ENCODE measurements around the gene SH3RF1. TPM values are rescaled to one million over a fixed set of nuclear protein-coding genes. Genes with fewer than 3 reads are reported as not detected.

The SH3RF1 gene
- total and polyA plus RNA-seq, 8 donors, result 4.0 to 30.6 (median 12.7) TPM

GRCh38 chr4:169312690-169313422 is 42.1 kb upstream of the SH3RF1 start:
- DNase-seq (no peak), ATAC-seq (no peak), FAIRE-seq (no peak)
- WGBS, 2 donors, result 74 to 78% methylated on average over 6 of the region's 6 CpGs
- H3K9me3 ChIP-seq, result no peaks in the 10 kb centered on the region
- intact Hi-C loops (cut with DNase I), result no loop called here
- no peak overlapping the region for H3K4me3 ChIP-seq
- no peaks in the 10 kb centered on the region for H3K27me3 ChIP-seq
- TF ChIP-seq, protein P1, sequence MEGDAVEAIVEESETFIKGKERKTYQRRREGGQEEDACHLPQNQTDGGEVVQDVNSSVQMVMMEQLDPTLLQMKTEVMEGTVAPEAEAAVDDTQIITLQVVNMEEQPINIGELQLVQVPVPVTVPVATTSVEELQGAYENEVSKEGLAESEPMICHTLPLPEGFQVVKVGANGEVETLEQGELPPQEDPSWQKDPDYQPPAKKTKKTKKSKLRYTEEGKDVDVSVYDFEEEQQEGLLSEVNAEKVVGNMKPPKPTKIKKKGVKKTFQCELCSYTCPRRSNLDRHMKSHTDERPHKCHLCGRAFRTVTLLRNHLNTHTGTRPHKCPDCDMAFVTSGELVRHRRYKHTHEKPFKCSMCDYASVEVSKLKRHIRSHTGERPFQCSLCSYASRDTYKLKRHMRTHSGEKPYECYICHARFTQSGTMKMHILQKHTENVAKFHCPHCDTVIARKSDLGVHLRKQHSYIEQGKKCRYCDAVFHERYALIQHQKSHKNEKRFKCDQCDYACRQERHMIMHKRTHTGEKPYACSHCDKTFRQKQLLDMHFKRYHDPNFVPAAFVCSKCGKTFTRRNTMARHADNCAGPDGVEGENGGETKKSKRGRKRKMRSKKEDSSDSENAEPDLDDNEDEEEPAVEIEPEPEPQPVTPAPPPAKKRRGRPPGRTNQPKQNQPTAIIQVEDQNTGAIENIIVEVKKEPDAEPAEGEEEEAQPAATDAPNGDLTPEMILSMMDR (IDR thresholded peaks at IDR 0.05), result no peak
- peaks cover 8 to 23% (median 16%) of the 10 kb centered on the region in 3 donors for H3K4me1 ChIP-seq
- H3K36me3 ChIP-seq, result no peaks in the 10 kb centered on the region
- no peak overlapping the region for H3K27ac ChIP-seq

- TF ChIP-seq, protein P1 (IDR thresholded peaks at IDR 0.05), result peak; percentile 38 to 47 (median 45)
- DNase-seq, result peak in 2 of 6 donors; percentile 31 to 51
- intact Hi-C loops (cut with DNase I), result no loop called here
- Histone ChIP-seq H3K36me3 (no peaks in the 10 kb centered on the region), H3K4me1 (peaks cover 8 to 23% (median 16%) of the 10 kb centered on the region in 3 donors), H3K9me3 (no peaks in the 10 kb centered on the region), H3K27ac (no peak overlapping the region), H3K27me3 (no peaks in the 10 kb centered on the region), H3K4me3 (no peak overlapping the region)
- WGBS, 2 donors, result 63 to 65% methylated on average over 12 of the region's 12 CpGs
- FAIRE-seq, result no peak
- peak; percentile 71 to 77 (median 74) for ATAC-seq
Observed at GRCh38 chr4:169311643-169312365, 41.0 kb upstream of the SH3RF1 start.

DNA sequence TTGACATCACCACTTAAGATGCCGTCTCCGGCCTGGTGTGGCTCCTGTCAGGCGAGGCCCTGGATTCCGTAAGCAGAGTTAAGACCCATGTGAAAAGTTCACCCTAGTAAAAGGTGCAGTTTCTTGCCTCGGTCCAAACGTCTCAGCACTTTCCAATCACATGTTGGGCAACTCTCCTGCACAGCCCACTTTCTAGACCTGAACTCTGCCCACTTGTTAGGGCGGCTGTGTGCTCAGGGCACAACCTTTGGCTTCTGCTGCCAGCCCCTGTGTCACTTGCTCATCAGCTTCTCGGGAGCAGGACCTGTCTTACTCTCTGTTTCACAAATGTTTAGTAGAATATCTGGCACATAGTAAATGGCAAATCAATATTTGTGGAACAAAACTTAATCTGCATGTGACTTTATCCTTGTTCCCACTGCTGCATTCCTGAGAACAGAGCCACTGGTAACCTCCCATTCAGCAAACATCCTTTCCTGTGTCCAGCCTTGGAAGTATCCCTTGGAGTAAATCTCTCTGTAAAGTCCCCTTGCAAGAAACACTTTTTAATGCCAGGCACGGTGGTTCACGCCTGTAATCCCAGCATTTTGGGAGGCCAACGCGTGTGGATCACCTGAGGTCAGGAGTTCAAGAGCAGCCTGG is 38.7 kb upstream of the SH3RF1 start:
- DNase-seq (no peak), ATAC-seq (peak in 1 of 4 donors; percentile 63), FAIRE-seq (no peak)
- Histone ChIP-seq H3K27ac (no peak overlapping the region), H3K27me3 (no peaks in the 10 kb centered on the region), H3K4me3 (no peak overlapping the region), H3K36me3 (no peaks in the 10 kb centered on the region), H3K9me3 (no peaks in the 10 kb centered on the region), H3K4me1 (peaks cover under 1 to 12% (median 10%) of the 10 kb centered on the region in 3 donors)
- intact Hi-C loops (cut with DNase I), result no loop called here
- TF ChIP-seq, protein P1 (IDR thresholded peaks at IDR 0.05), result no peak
- WGBS, 2 donors, result 61% methylated on average over 12 of the region's 12 CpGs

DNA sequence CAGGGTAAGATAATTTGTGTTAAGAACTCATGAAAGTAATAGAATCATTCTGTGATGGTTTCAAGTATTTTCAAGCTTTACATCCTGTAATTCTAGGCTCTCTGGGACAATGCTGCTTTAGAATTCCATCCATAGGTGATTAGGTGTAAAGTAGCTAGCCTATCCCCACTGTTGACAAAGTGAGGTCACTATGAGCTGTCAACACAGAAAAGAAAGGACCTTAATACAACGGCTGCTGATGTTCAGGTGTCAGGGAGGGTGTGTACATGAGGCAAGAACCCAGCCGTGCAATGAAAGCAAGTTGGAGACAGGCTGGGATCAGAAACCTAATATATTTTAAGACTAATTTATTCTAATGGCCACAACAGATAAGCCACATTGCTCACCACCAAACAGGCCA is 36.8 kb upstream of the SH3RF1 start:
- Histone ChIP-seq H3K27ac (no peak overlapping the region), H3K4me3 (no peak overlapping the region), H3K4me1 (peaks cover 0 to 8% (median 4%) of the 10 kb centered on the region in 3 donors), H3K9me3 (no peaks in the 10 kb centered on the region), H3K27me3 (no peaks in the 10 kb centered on the region), H3K36me3 (no peaks in the 10 kb centered on the region)
- FAIRE-seq, result no peak
- intact Hi-C loops (cut with DNase I), result no loop called here
- 73 to 82% methylated on average over 2 of the region's 2 CpGs for WGBS, 2 donors
- TF ChIP-seq, protein P1 (IDR thresholded peaks at IDR 0.05), result no peak
- DNase-seq, result no peak
- peak in 1 of 4 donors; percentile 9 for ATAC-seq

Measured in pancreas (tissue), 10 donors.